H1 (cell line): Measurements from ENCODE around the gene GCNT1. TPM values are rescaled to one million over a fixed set of nuclear protein-coding genes. Genes with fewer than 3 reads are reported as not detected.

Experiments
- BCL11A ChIP-seq, 2 experiments: IDR thresholded peaks; one replicate each; pipeline ENCODE4 v1.6.1; 2011; ENCODE audit warnings: low read depth in 2 of 2, low read length in 2 of 2, mild to moderate bottlenecking in 2 of 2
- CHD2 ChIP-seq: IDR thresholded peaks from 2 replicates; pipeline ENCODE4 v1.6.1; 2012; ENCODE audit warnings: low read length, improper control_type of control experiment
- EP300 ChIP-seq, 2 experiments: IDR thresholded peaks; 1 replicate in 1 of 2; 2 replicates in 1 of 2; pipeline ENCODE4 v1.6.1; 2011 to 2012; ENCODE audit warnings: low read depth in 2 of 2, low read length in 2 of 2, mild to moderate bottlenecking in 2 of 2, borderline replicate concordance in 1 of 2, inconsistent platforms in 1 of 2, moderate library complexity in 1 of 2
- HDAC6 ChIP-seq: IDR thresholded peaks from one replicate; pipeline ENCODE4 v1.7.1; 2012; ENCODE audit warnings: low read depth, mild to moderate bottlenecking, inconsistent platforms, low read length, moderate library complexity
- RFX5 ChIP-seq: IDR thresholded peaks from 2 replicates; pipeline ENCODE4 v1.6.1; 2011; ENCODE audit warnings: low read depth, low read length, improper control_type of control experiment, borderline replicate concordance
- SIX5 ChIP-seq: IDR thresholded peaks from 2 replicates; pipeline ENCODE4 v1.6.1; 2011; ENCODE audit warnings: mild to moderate bottlenecking, low read depth, low read length
- TAF1 ChIP-seq: IDR thresholded peaks from 2 replicates; pipeline ENCODE4 v1.6.1; 2011; ENCODE audit warnings: mild to moderate bottlenecking, low read depth, low read length
- TAF7 ChIP-seq: optimal IDR thresholded peaks from 2 replicates; pipeline ENCODE3; 2011; ENCODE audit warnings: low read depth, mild to moderate bottlenecking, inconsistent platforms, low read length, moderate library complexity, borderline replicate concordance
- TBP ChIP-seq: IDR thresholded peaks from 2 replicates; pipeline ENCODE4 v1.6.1; 2011; ENCODE audit warnings: low read depth, low read length, improper control_type of control experiment
- polyA plus RNA-seq, 7 experiments: library from polyadenylated mRNA; depleted of rRNA in 3 of 7; stranded (reverse) in 5 of 7; unstranded in 2 of 7; fragments of >200 nt in 5 of 7; fragments of 200-250 nt in 2 of 7; gene quantifications; 1 replicate in 5 of 7; 2 replicates in 1 of 7; 4 replicates in 1 of 7; pipeline versions ENCODE4 v1.2.1 to v1.2.3, GENCODE V29; 2011 to 2013; ENCODE audit warnings: missing spikeins in 2 of 7, mixed read lengths in 2 of 7
- total RNA-seq: library from RNA; stranded (reverse); fragmentation: NEBNext Ultra II Directional; extraction: Animal tissue kit (Norgen Biotek cat#: 25700); gene quantifications from 2 replicates; pipeline ENCODE4 v1.2.1, GENCODE V29; 2021
- TF ChIP-seq, protein P1 (sequence below): fragments of 300-600 bp; sonication (generic); IDR thresholded peaks from 2 replicates; pipeline ENCODE4 v1.7.1; 2012; ENCODE audit warnings: low read length, moderate library complexity, mild to moderate bottlenecking, inconsistent platforms; ENCODE audit not compliant: insufficient replicate concordance
- TF ChIP-seq, protein P2 (sequence below): IDR thresholded peaks from 2 replicates; pipeline ENCODE4 v1.6.1; 2011; ENCODE audit warnings: low read length, improper control_type of control experiment

The GCNT1 gene
- total and polyA plus RNA-seq, 2 of the 8 experiments (the other 6 are each of a cell fraction or from before 2014, with no cell fraction given) = 13.0 to 16.5 TPM

DNA sequence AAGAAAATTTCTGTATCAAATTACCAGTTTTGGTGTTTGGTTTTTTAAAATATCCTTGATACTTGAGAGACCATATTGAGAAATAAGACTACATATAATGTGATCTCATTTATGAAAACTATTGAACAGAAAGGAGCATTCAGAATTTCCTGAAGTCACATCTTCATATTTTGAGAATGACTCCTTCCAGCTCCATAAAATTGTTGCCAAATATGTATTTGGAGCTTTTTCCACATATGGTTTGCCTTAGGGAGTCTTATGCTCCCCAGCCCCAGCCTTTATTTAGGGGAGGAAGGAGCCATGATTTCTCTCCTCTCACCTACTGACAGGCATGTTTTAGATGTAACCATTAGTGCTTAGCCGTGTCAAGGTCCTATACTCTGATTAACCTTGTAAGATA is 51.1 kb downstream of the GCNT1 start (continued):
- TF ChIP-seq, protein P1, sequence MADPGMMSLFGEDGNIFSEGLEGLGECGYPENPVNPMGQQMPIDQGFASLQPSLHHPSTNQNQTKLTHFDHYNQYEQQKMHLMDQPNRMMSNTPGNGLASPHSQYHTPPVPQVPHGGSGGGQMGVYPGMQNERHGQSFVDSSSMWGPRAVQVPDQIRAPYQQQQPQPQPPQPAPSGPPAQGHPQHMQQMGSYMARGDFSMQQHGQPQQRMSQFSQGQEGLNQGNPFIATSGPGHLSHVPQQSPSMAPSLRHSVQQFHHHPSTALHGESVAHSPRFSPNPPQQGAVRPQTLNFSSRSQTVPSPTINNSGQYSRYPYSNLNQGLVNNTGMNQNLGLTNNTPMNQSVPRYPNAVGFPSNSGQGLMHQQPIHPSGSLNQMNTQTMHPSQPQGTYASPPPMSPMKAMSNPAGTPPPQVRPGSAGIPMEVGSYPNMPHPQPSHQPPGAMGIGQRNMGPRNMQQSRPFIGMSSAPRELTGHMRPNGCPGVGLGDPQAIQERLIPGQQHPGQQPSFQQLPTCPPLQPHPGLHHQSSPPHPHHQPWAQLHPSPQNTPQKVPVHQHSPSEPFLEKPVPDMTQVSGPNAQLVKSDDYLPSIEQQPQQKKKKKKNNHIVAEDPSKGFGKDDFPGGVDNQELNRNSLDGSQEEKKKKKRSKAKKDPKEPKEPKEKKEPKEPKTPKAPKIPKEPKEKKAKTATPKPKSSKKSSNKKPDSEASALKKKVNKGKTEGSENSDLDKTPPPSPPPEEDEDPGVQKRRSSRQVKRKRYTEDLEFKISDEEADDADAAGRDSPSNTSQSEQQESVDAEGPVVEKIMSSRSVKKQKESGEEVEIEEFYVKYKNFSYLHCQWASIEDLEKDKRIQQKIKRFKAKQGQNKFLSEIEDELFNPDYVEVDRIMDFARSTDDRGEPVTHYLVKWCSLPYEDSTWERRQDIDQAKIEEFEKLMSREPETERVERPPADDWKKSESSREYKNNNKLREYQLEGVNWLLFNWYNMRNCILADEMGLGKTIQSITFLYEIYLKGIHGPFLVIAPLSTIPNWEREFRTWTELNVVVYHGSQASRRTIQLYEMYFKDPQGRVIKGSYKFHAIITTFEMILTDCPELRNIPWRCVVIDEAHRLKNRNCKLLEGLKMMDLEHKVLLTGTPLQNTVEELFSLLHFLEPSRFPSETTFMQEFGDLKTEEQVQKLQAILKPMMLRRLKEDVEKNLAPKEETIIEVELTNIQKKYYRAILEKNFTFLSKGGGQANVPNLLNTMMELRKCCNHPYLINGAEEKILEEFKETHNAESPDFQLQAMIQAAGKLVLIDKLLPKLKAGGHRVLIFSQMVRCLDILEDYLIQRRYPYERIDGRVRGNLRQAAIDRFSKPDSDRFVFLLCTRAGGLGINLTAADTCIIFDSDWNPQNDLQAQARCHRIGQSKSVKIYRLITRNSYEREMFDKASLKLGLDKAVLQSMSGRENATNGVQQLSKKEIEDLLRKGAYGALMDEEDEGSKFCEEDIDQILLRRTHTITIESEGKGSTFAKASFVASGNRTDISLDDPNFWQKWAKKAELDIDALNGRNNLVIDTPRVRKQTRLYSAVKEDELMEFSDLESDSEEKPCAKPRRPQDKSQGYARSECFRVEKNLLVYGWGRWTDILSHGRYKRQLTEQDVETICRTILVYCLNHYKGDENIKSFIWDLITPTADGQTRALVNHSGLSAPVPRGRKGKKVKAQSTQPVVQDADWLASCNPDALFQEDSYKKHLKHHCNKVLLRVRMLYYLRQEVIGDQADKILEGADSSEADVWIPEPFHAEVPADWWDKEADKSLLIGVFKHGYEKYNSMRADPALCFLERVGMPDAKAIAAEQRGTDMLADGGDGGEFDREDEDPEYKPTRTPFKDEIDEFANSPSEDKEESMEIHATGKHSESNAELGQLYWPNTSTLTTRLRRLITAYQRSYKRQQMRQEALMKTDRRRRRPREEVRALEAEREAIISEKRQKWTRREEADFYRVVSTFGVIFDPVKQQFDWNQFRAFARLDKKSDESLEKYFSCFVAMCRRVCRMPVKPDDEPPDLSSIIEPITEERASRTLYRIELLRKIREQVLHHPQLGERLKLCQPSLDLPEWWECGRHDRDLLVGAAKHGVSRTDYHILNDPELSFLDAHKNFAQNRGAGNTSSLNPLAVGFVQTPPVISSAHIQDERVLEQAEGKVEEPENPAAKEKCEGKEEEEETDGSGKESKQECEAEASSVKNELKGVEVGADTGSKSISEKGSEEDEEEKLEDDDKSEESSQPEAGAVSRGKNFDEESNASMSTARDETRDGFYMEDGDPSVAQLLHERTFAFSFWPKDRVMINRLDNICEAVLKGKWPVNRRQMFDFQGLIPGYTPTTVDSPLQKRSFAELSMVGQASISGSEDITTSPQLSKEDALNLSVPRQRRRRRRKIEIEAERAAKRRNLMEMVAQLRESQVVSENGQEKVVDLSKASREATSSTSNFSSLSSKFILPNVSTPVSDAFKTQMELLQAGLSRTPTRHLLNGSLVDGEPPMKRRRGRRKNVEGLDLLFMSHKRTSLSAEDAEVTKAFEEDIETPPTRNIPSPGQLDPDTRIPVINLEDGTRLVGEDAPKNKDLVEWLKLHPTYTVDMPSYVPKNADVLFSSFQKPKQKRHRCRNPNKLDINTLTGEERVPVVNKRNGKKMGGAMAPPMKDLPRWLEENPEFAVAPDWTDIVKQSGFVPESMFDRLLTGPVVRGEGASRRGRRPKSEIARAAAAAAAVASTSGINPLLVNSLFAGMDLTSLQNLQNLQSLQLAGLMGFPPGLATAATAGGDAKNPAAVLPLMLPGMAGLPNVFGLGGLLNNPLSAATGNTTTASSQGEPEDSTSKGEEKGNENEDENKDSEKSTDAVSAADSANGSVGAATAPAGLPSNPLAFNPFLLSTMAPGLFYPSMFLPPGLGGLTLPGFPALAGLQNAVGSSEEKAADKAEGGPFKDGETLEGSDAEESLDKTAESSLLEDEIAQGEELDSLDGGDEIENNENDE = no peak
- no peak for TF ChIP-seq RFX5
- no peak for TF ChIP-seq HDAC6
- no peak for TF ChIP-seq TBP
- TF ChIP-seq TAF1 = no peak
- TF ChIP-seq, protein P2, sequence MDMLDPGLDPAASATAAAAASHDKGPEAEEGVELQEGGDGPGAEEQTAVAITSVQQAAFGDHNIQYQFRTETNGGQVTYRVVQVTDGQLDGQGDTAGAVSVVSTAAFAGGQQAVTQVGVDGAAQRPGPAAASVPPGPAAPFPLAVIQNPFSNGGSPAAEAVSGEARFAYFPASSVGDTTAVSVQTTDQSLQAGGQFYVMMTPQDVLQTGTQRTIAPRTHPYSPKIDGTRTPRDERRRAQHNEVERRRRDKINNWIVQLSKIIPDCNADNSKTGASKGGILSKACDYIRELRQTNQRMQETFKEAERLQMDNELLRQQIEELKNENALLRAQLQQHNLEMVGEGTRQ = no peak
- no peak for TF ChIP-seq EP300 (IDR thresholded peaks at IDR 0.05; ENCODE audit: borderline replicate concordance in 1 of 2, low read depth in 2 of 2, low read length in 2 of 2)
- TF ChIP-seq SIX5 = no peak
- no peak for TF ChIP-seq CHD2
- TF ChIP-seq BCL11A (IDR thresholded peaks at IDR 0.05; ENCODE audit: low read depth in 2 of 2, low read length in 2 of 2) = no peak
- no peak for TF ChIP-seq TAF7
- TF ChIP-seq, all 59 proteins: peak for 0
